ENCODE results near the gene ROCK1. TPM values are rescaled to one million over a fixed set of nuclear protein-coding genes. Genes with fewer than 3 reads are reported as not detected.

Gene ROCK1
- total RNA-seq, 1 experiment from 2014 or later, result 50.3 TPM

DNA sequence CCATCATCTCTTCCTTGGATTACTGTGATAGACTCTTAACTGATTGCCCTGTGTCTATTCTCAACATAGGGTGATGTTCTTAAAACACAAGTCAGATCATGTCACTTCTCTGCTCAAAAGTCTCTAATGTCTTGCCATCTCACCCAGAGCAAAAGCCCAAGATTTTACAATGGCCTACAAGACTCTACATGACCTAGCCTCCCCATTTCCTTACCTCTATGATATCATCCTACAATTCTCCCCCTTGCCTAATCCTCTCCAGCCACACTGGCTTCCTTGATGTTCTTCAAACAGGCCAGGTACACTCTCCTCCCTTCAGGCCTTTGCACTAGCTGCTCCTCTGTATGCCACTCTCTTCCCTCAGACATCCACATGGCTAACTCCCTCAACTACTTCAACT is 55.1 kb downstream of the ROCK1 start:
- TF ChIP-seq, protein P1, sequence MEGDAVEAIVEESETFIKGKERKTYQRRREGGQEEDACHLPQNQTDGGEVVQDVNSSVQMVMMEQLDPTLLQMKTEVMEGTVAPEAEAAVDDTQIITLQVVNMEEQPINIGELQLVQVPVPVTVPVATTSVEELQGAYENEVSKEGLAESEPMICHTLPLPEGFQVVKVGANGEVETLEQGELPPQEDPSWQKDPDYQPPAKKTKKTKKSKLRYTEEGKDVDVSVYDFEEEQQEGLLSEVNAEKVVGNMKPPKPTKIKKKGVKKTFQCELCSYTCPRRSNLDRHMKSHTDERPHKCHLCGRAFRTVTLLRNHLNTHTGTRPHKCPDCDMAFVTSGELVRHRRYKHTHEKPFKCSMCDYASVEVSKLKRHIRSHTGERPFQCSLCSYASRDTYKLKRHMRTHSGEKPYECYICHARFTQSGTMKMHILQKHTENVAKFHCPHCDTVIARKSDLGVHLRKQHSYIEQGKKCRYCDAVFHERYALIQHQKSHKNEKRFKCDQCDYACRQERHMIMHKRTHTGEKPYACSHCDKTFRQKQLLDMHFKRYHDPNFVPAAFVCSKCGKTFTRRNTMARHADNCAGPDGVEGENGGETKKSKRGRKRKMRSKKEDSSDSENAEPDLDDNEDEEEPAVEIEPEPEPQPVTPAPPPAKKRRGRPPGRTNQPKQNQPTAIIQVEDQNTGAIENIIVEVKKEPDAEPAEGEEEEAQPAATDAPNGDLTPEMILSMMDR (IDR thresholded peaks at IDR 0.05; ENCODE audit: insufficient read depth in 1 of 2, low read depth in 1 of 2, low read length in 1 of 2, severe bottlenecking in 1 of 2, unreplicated experiment in 1 of 2), result no peak
- no peaks in the 10 kb centered on the region for H3K9me3 Mint-ChIP-seq (ENCODE audit: unreplicated experiment)
- no TSS peak for BruUV-seq (replicated peaks)
- H3K36me3 Mint-ChIP-seq (ENCODE audit: insufficient read depth, unreplicated experiment), result no peaks in the 10 kb centered on the region
- Histone ChIP-seq H3K4me3 (ENCODE audit: low read depth, low read length) (no peak overlapping the region), H3K27me3 (replicated peaks; ENCODE audit: control insufficient read depth, insufficient read depth, low read length) (no peaks in the 10 kb centered on the region), H3K36me3 (ENCODE audit: control insufficient read depth, insufficient read depth, low read length) (no peaks in the 10 kb centered on the region), H3K4me1 (peaks cover 23% of the 10 kb centered on the region), H3K9me3 (0 out of 2 replicates have a peak, but pooled peaks cover 4% of the 10 kb centered on the region)
- H3K27me3 Mint-ChIP-seq (ENCODE audit: insufficient read depth, unreplicated experiment), result no peaks in the 10 kb centered on the region
- H3K4me3 Mint-ChIP-seq (ENCODE audit: unreplicated experiment), result no peak overlapping the region
- peaks cover 13% of the 10 kb centered on the region for H3K4me1 Mint-ChIP-seq (ENCODE audit: low read depth, unreplicated experiment)
- no peak overlapping the region for H3K27ac Mint-ChIP-seq (ENCODE audit: unreplicated experiment)
- intact Hi-C loops (cut with micrococcal nuclease; ENCODE audit: unreplicated experiment), result loop anchor here (10.0 kb wide), 1 partner anchor 128 kb away; no protein-coding TSS in a partner anchor
- ChIA-PET POLR2A (no interaction called here), CTCF (no interaction called here)
- DNase-seq, result no peak

DNA sequence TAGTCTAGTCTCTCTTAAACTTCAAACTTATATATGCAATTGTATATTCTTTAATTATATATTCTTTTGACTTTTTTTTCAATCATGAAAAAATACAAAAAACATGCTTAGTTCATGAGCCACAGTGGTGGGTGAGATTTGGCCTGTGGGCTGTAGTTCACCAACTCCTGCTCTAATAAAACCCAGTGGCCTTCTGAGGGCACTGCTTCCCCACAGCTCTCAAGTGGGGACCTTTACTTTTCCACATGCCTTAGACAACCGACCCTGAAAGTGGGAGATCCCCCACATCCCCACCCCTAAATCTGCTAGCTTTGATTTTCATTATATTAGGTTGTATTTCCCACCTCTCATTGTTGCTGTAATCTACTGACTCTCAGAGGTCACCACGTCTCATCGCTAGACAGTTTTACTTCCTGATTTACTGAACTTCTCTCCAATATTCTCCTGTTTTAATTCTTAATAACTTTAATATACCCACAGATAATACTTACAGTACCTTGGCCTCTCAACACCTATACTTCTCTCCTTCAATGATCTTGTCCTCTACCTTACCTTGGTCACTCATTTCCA is 57.3 kb downstream of the ROCK1 start:
- intact Hi-C loops (cut with micrococcal nuclease; ENCODE audit: unreplicated experiment), result loop anchor here (5.0 to 10.0 kb wide), 2 partner anchors 58 to 130 kb away; partner anchors contain the start of gene ROCK1
- H3K36me3 ChIP-seq (ENCODE audit: control insufficient read depth, insufficient read depth, low read length), result no peaks in the 10 kb centered on the region
- no peaks in the 10 kb centered on the region for H3K36me3 Mint-ChIP-seq (ENCODE audit: insufficient read depth, unreplicated experiment)
- H3K9me3 ChIP-seq, result no peaks in the 10 kb centered on the region
- CTCF ChIA-PET, result interaction anchor here (1.6 kb wide), 1 partner anchor 137 kb away, joined by 4 read pairs; no protein-coding TSS in a partner anchor
- TF ChIP-seq, protein P1 (IDR thresholded peaks at IDR 0.05; ENCODE audit: insufficient read depth in 1 of 2, low read depth in 1 of 2, low read length in 1 of 2, severe bottlenecking in 1 of 2, unreplicated experiment in 1 of 2), result no peak
- peaks cover 11% of the 10 kb centered on the region for H3K4me1 Mint-ChIP-seq (ENCODE audit: low read depth, unreplicated experiment)
- H3K9me3 Mint-ChIP-seq (ENCODE audit: unreplicated experiment), result no peaks in the 10 kb centered on the region
- BruUV-seq (replicated peaks), result no TSS peak
- DNase-seq, result no peak
- H3K4me3 Mint-ChIP-seq (ENCODE audit: unreplicated experiment), result no peak overlapping the region
- H3K27ac Mint-ChIP-seq (ENCODE audit: unreplicated experiment), result no peak overlapping the region
- no peaks in the 10 kb centered on the region for H3K27me3 Mint-ChIP-seq (ENCODE audit: insufficient read depth, unreplicated experiment)
- no peaks in the 10 kb centered on the region for H3K27me3 ChIP-seq (replicated peaks; ENCODE audit: control insufficient read depth, insufficient read depth, low read length)
- peaks cover 15% of the 10 kb centered on the region for H3K4me1 ChIP-seq
- POLR2A ChIA-PET, result no interaction called here
- no peak overlapping the region for H3K4me3 ChIP-seq (ENCODE audit: low read depth, low read length)

DNA sequence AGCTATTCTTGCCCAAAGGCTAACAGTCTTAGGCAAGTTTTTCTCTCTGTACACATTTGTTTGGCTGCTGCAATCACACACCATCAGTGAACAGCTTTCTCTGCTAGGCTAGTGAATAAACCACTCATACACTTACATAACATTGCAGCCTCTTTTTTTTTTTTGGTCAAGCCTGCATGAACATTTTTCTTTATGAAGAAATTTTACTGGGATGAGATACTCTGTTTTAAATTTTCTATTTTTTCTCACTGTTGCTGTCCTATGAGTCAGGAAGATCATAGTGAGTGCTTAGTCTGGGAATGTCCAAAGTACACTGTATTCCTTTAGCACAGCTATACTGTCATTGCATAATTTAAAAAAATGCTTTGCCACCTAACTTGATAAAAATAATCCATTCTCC is 58.5 kb downstream of the ROCK1 start:
- Mint-ChIP-seq H3K36me3 (ENCODE audit: insufficient read depth, unreplicated experiment) (no peaks in the 10 kb centered on the region), H3K4me3 (ENCODE audit: unreplicated experiment) (no peak overlapping the region), H3K27me3 (ENCODE audit: insufficient read depth, unreplicated experiment) (no peaks in the 10 kb centered on the region), H3K9me3 (ENCODE audit: unreplicated experiment) (no peaks in the 10 kb centered on the region), H3K27ac (ENCODE audit: unreplicated experiment) (no peak overlapping the region), H3K4me1 (ENCODE audit: low read depth, unreplicated experiment) (peaks cover 5% of the 10 kb centered on the region)
- BruUV-seq (replicated peaks), result no TSS peak
- POLR2A ChIA-PET, result interaction anchor here (0.7 kb wide), 1 partner anchor 22 kb away, joined by 4 read pairs; no protein-coding TSS in a partner anchor
- TF ChIP-seq, protein P1 (IDR thresholded peaks at IDR 0.05; ENCODE audit: insufficient read depth in 1 of 2, low read depth in 1 of 2, low read length in 1 of 2, severe bottlenecking in 1 of 2, unreplicated experiment in 1 of 2), result no peak
- intact Hi-C loops (cut with micrococcal nuclease; ENCODE audit: unreplicated experiment), result loop anchor here (5.0 to 10.0 kb wide), 2 partner anchors 59 to 132 kb away; partner anchors contain the start of gene ROCK1
- DNase-seq, result no peak
- no peak overlapping the region for H3K4me3 ChIP-seq (ENCODE audit: low read depth, low read length)
- CTCF ChIA-PET, result no interaction called here
- no peaks in the 10 kb centered on the region for H3K27me3 ChIP-seq (replicated peaks; ENCODE audit: control insufficient read depth, insufficient read depth, low read length)
- H3K4me1 ChIP-seq, result peaks cover 7% of the 10 kb centered on the region
- H3K9me3 ChIP-seq, result no peaks in the 10 kb centered on the region
- no peaks in the 10 kb centered on the region for H3K36me3 ChIP-seq (ENCODE audit: control insufficient read depth, insufficient read depth, low read length)
